Measurements from ENCODE around the gene MMS19.

The MMS19 gene

DNA sequence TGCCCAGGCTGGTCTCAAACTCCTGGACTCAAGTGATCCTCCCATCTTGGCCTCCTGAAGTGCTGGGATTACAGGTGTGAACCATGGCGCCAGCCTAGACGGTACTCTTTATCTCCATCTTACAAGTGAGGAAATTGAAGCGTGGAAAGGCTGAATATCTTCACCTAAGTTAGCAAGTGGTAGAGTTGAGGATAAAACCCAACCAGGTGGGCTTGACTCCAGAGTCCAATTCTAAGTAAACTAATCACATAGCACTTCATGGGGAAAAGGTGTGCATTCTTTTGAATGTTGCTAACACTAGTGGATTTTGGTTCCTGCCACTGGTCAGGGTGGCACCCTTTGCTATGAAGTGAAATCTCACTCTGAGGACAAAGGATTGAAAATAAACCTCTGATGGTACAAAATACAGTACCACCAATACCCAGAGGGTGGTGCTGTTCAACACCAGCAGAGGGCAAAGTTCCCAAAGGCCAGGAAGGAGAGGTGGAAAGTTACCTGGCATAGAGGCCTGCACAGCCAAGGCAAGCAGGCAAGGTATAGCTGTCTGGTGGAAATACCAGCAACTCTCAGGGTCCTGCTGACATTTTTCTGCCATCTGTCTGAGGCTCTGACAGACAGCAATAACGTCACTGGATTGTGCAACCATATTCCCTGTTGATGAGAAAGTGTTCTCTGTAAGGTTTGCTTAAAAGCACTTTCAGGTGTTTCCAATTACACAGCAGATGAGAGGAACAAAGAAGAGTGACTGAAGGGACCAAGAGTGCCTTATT, 34.7 kb downstream of the MMS19 start:
- no peak for FAIRE-seq

DNA sequence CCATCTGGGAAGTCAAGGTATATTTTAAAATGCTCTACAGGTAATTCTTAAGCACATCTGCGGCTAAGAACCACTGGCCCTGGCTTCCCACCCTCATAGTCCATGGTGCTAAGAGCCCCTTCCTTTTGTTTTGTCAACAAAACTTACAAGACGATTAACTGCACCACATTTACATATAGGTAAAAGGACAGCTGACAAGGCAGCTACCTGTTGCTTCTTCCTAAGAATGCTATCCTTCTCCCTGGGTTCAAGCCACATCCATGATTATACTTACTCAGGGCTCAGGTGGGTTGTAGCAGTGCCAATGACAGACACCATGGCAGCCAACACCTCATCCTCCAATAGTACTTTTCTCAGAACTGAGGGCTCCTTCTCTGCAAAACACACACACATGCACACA, 35.9 kb downstream of the MMS19 start:
- FAIRE-seq: no peak

DNA sequence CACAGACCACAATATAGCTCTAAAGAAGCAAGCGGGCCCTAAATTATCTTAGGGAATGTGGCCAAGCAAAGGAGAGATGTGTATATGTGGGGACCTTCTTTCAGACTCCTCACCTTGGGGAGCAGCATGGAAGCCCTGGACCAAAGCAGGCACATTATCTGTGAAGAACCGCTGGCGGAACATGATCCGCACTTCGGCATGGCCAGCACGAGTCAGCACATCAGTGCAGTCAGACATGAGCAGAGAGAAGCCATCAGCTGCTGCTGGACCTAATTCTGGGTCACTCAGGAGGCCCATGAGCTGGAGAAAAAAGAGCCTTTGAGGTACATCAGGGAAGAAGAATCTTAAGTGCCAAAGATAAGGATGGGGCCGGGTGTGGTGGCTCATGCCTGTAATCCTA, 38.3 kb downstream of the MMS19 start:
- FAIRE-seq: no peak

DNA sequence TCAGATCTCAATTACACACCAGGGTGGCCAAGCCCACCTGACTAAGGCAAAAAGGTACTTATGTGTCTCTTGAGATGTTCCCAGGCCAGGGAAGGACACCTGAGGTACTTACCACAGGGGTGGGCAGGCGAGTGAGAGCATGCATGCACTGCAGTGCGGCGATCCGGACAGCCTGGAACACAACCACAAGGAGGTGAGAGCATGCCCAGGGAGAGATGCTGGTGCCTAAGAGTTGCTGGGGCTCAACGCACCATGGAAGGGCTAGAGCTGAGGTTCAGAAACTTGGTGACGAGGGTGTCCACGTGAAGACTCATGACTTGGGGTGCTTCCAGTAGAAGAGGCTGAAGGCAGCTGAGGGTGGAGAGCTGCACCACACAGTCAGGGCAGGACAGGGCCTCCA, 39.1 kb downstream of the MMS19 start:
- FAIRE-seq: no peak

DNA sequence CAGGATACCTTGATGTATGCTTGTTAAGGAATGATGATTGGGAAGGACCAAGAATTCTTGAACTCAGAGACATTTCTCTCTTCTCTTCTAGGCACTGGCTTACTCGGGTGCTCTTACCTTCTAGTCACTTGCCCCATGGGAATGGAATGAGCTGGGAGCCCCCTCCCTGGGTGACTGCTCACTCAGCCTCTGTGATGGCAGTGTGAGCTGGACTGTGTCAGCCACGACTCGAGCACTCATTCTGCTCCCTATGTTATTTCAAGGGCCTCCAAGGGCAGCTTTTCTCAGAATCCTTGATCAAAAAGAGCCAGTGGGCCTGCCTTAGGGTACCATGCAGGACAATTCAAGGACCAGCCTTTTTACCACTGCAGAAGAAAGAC, 41.5 kb downstream of the MMS19 start:
- FAIRE-seq: no peak

DNA sequence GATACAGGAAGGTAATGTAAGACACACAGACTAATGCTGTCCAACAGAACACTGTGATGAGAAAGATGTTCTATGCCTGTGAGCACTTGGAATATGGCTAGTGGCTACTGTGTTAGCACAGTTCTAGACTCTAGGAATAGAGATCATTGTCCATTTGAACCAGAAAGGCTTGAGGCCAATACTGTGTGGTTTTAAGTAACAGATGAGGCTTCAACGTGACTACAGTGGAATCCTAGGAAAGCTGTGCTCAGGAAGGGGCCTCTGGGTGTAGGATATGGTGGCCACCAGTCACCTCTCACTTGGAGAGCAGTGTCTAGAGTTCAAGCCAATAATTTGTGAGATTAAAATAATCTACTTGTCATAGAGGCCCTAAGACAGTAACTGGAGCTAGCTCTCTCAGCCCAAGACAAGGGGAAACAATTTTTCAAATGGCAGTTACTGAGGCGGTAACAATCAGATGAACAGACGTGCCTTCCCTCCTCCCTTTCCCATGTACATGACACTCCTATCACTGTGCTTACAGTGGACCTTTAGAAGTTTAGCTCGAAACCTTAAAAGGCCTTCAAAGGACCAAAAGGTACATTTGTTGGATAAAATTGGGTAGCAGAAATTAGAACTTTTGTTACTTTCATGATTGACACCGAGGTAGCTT, 42.1 kb downstream of the MMS19 start:
- no peak for FAIRE-seq

DNA sequence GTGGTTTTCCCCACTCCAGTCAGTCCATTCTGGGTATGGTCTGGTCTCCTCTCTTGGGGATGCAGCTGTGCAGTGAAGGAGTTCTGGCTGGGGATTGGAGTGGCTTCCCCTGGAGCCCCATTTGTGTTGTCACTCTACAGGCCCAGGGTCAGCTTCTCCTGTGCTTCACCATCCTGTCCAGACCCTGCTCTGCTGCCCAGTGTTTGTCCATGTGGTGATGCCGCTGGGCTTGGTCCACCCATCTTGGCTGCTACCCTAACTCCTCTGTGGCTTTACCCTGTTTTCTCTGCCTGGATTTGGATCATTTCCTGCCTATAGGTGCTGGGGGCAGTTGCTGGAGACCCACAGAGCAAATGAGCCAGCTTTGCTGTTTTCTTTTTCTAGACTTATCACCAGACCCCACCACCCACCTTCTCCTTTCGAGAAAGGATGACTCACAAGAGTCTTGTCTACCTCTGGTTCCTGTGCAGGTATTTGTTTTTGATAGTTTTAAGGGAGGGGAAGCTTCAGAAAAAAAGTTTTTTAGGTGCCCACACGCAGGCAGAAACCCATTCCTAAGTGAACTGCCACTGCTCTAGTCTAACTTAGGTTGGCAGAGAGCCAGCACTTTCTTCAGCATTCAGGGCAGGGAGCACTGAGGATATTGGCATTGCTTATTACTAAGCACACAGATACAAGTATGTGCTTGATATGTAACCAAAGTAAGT, 43.7 kb downstream of the MMS19 start:
- FAIRE-seq: no peak

DNA sequence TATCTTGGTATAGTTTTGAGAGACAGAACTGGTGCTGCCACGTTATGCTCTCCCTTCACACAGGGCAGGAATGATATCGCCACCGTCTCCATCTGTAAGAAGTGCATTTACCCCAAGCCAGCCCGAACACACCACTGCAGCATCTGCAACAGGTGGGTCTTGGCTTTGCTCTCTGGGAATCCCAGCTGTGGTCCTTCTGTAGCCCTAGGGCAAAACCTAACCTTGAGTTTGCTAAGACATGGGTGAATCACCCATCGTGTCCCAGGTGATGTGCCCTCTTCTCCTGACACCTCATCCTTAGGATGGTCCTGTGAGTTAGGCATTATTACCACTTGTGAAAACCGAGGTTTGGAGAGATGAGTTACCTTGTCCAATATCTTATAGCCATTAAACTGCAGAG, 45.9 kb downstream of the MMS19 start:
- FAIRE-seq: no peak

DNA sequence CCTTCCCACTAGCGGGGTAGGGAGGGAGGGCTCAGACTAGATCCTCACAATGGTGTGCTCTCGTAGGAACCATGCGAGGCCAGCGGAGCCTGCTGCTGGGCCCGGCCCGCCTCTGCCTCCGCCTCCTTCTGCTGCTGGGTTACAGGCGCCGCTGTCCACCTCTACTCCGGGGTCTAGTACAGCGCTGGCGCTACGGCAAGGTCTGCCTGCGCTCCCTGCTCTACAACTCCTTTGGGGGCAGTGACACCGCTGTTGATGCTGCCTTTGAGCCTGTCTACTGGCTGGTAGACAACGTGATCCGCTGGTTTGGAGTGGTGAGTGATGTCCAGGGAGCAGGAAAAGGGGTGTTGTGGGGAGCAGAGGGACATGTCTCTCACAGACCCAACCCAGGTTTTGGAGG, 46.6 kb downstream of the MMS19 start:
- no peak for FAIRE-seq

DNA sequence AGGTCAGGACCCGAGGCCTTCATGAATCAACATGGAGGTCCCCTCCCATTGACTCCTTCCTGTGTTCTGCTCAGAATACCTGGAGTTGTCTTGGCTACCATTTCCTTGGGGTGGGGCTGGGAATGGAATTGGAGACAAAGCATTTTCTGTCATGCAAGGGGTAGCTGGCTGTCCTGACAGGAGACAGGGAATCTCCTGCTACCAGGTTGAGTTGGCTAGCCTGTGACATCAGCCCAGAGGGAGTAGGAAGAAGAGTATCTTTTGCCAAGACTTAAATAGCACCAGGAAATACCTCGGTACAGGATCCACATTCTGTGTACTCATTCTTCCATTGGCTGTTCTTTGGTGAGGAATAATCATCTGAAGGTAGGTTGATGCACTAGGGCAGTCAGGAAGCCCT, 47.4 kb downstream of the MMS19 start:
- FAIRE-seq: no peak

GRCh38 chr10:97445722-97446639, 52.2 kb downstream of the MMS19 start, which contains the start of the genes EXOSC1 and ZDHHC16:
EXOSC1 (minus strand) TSS chr10:97446006; CDS start chr10:97445985, 21 bp downstream.
ZDHHC16 (plus strand) TSS chr10:97446175; CDS start chr10:97451676, 5,501 bp downstream.
- peak; percentile 83 for FAIRE-seq

GRCh38 chr10:97445357-97445721, 52.9 kb downstream of the MMS19 start:
- no peak for FAIRE-seq

DNA sequence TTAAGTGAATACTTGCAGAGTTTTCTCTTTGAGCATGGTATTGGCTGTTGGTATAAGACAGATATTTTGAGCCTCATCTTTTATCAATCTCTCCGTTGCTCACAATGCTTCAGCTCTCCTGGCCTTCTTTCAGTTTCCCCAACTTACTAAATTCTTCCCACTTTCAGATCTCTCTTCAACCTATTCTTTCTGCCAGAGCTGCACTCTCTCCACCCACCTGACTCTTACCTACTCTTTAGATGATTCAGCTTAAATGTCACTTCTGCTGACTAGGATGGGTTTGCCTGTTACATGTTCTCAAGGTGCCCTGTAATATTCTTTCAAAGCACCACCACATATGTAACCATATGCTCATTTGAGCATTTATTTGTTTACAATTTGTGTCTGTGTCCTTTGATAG, 54.0 kb downstream of the MMS19 start:
- FAIRE-seq: no peak

- no peak for FAIRE-seq
Observed at GRCh38 chr10:97442277-97442676, 55.9 kb downstream of the MMS19 start.

- FAIRE-seq: no peak
Observed at GRCh38 chr10:97435211-97435610, 63.0 kb downstream of the MMS19 start.

GRCh38 chr10:97434557-97434956, 63.7 kb downstream of the MMS19 start:
- no peak for FAIRE-seq

- FAIRE-seq: no peak
Observed at GRCh38 chr10:97434055-97434454, 64.2 kb downstream of the MMS19 start.

DNA sequence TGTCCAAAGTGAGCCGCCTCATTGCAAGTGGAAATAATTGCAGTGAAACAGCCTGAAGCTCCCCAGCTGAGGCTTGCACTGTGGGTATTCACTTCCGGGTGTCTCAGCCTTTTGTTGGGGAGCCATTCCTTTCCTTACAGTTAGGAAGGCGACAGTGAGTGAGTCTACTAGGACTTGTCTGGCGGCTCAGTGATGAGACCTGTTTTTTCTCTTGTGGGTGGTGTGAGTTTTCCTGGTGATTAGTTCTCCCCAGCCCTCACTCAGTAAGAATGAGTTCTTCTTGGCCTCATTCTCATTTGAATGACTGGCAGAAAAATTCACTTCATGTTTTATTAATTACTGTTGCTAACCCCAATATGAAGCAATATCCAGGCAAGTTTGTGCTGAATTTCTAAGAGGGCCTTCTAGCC, 69.6 kb downstream of the MMS19 start:
- no peak for FAIRE-seq

DNA sequence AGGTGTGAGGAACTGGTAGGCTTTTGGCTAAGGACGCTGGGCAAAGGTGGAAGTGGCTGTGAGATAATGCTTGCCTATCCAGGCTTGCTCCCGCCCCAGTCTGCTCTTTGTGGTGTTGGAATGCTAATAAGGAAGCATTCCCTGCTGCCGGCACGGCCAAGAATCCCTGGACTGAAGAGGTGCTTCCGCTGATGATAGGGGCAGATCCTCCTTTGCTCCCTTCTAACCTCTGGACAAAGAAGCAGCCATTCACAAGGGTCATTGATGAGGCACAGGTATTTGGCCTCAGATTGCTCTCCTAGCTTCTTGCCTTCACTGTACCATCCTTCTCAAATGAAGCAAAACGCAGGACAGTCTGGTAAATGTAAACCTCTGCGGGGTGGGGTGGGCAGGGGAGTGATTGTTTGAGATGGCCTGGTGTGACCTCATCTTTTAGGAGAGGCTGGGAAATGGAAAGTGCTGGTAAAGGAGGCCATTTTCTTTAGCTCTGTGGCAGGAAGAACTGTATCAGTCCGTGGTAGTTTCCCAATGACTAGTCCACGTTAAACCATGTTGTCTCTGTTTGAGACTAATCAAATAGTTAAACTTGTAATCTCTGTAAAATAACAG, 70.5 kb downstream of the MMS19 start:
- FAIRE-seq: no peak

GRCh38 chr10:97426776-97427570, 71.2 kb downstream of the MMS19 start:
- FAIRE-seq: no peak

Measured in endometrium (tissue), 2 donors.